HEK293 (cell line): ENCODE measurements around the gene TRAF2.

Source experiments
- ZBTB1 ChIP-seq: fragments of 450-650 bp; formaldehyde crosslinking; IDR thresholded peaks from 2 replicates; pipeline ENCODE4 v1.5.1; 2016; ENCODE audit warnings: missing biosample characterization, missing genetic modification characterization
- ZBTB17 ChIP-seq: fragments of 450-650 bp; formaldehyde crosslinking; IDR thresholded peaks from 2 replicates; pipeline ENCODE4 v1.5.1; 2016; ENCODE audit warnings: missing biosample characterization, missing genetic modification characterization
- ZNF121 ChIP-seq: fragments of 450-650 bp; formaldehyde crosslinking; IDR thresholded peaks from 2 replicates; pipeline ENCODE4 v1.5.1; 2016; ENCODE audit warnings: missing biosample characterization, missing genetic modification characterization
- ZNF132 ChIP-seq: fragments of 450-650 bp; formaldehyde crosslinking; IDR thresholded peaks from 2 replicates; pipeline ENCODE4 v1.5.1; 2017; ENCODE audit warnings: missing biosample characterization, missing genetic modification characterization, borderline replicate concordance
- ZNF350 ChIP-seq: fragments of 450-650 bp; formaldehyde crosslinking; IDR thresholded peaks from 2 replicates; pipeline ENCODE4 v1.5.0; 2017; ENCODE audit warnings: missing biosample characterization, mild to moderate bottlenecking, missing genetic modification characterization
- ZNF433 ChIP-seq: fragments of 450-650 bp; formaldehyde crosslinking; IDR thresholded peaks from 2 replicates; pipeline ENCODE4 v1.5.1; 2016; ENCODE audit warnings: missing biosample characterization, missing genetic modification characterization, low read depth
- ZNF561 ChIP-seq: fragments of 450-650 bp; IDR thresholded peaks from 2 replicates; pipeline ENCODE4 v1.5.1; 2018; ENCODE audit warnings: missing biosample characterization, missing genetic modification characterization, borderline replicate concordance
- ZNF660 ChIP-seq: fragments of 450-650 bp; IDR thresholded peaks from 2 replicates; pipeline ENCODE4 v1.5.1; 2018; ENCODE audit warnings: missing biosample characterization, mild to moderate bottlenecking, missing genetic modification characterization
- TF ChIP-seq, protein P1 (sequence below): fragments of 450-650 bp; formaldehyde crosslinking; conservative IDR thresholded peaks from 2 replicates; pipeline ENCODE4 v1.5.1; 2016; ENCODE audit warnings: low read depth, missing biosample characterization, missing genetic modification characterization
- TF ChIP-seq, protein P2 (sequence below): fragments of 450-650 bp; formaldehyde crosslinking; IDR thresholded peaks from 2 replicates; pipeline ENCODE4 v1.5.1; 2016; ENCODE audit warnings: missing biosample characterization, missing genetic modification characterization
- TF ChIP-seq, protein P3 (sequence below): fragments of 450-650 bp; formaldehyde crosslinking; IDR thresholded peaks from 2 replicates; pipeline ENCODE4 v1.5.1; 2016; ENCODE audit warnings: missing biosample characterization, missing genetic modification characterization

DNA sequence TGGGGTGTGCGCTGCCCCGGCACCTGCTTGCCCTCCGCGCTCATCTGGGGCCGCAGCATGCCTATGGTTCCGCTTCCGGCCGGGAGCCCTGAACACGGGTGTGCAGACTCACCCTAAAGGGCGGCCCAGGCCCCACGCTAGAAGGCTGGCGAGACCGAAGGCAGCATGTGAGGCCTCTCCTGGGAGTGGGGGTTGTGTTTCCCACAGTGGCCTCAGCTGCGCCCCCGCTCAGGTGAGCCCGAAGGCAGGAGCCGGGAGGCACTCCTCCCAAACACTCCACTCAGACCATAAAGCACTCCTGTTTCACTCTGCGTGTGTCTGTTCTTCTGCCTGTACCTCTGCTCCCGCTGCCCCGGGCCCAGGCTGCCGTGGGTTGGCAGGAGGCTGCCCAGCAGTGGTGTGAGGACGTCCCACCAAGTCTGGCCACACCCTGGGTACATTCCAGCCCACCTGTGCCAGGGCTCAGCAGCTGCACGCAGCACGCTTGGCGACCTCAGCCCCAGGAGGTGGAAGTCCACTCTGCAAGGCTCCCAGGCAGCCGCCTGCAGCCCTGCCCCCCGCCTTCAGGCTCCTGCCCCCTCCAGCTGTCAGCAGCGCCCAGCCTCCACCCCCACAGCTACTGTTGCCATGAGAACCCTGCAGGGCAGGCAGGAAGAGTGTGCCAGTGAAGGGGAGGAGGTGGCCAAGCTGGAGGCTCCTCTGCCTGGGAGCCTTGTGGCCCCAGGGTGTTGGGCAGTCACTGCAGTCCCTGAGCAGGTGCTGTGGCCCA lies 45.3 kb upstream of the TRAF2 start:
- TF ChIP-seq ZNF660 (no peak), ZNF121 (tag by site-specific recombination) (no peak), ZNF561 (tag by site-specific recombination) (no peak), ZBTB17 (tag by site-specific recombination) (peak; percentile 51; the same call in 1 of the 2 replicates), ZNF433 (tag by site-specific recombination) (no peak), ZNF132 (no peak), ZNF350 (tag by site-specific recombination) (no peak), ZBTB1 (tag by site-specific recombination) (no peak)
- TF ChIP-seq, protein P1, sequence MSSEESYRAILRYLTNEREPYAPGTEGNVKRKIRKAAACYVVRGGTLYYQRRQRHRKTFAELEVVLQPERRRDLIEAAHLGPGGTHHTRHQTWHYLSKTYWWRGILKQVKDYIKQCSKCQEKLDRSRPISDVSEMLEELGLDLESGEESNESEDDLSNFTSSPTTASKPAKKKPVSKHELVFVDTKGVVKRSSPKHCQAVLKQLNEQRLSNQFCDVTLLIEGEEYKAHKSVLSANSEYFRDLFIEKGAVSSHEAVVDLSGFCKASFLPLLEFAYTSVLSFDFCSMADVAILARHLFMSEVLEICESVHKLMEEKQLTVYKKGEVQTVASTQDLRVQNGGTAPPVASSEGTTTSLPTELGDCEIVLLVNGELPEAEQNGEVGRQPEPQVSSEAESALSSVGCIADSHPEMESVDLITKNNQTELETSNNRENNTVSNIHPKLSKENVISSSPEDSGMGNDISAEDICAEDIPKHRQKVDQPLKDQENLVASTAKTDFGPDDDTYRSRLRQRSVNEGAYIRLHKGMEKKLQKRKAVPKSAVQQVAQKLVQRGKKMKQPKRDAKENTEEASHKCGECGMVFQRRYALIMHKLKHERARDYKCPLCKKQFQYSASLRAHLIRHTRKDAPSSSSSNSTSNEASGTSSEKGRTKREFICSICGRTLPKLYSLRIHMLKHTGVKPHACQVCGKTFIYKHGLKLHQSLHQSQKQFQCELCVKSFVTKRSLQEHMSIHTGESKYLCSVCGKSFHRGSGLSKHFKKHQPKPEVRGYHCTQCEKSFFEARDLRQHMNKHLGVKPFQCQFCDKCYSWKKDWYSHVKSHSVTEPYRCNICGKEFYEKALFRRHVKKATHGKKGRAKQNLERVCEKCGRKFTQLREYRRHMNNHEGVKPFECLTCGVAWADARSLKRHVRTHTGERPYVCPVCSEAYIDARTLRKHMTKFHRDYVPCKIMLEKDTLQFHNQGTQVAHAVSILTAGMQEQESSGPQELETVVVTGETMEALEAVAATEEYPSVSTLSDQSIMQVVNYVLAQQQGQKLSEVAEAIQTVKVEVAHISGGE (tag by site-specific recombination), result no peak
- TF ChIP-seq, protein P2, sequence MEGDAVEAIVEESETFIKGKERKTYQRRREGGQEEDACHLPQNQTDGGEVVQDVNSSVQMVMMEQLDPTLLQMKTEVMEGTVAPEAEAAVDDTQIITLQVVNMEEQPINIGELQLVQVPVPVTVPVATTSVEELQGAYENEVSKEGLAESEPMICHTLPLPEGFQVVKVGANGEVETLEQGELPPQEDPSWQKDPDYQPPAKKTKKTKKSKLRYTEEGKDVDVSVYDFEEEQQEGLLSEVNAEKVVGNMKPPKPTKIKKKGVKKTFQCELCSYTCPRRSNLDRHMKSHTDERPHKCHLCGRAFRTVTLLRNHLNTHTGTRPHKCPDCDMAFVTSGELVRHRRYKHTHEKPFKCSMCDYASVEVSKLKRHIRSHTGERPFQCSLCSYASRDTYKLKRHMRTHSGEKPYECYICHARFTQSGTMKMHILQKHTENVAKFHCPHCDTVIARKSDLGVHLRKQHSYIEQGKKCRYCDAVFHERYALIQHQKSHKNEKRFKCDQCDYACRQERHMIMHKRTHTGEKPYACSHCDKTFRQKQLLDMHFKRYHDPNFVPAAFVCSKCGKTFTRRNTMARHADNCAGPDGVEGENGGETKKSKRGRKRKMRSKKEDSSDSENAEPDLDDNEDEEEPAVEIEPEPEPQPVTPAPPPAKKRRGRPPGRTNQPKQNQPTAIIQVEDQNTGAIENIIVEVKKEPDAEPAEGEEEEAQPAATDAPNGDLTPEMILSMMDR (tag by site-specific recombination), result no peak
- TF ChIP-seq, protein P3, sequence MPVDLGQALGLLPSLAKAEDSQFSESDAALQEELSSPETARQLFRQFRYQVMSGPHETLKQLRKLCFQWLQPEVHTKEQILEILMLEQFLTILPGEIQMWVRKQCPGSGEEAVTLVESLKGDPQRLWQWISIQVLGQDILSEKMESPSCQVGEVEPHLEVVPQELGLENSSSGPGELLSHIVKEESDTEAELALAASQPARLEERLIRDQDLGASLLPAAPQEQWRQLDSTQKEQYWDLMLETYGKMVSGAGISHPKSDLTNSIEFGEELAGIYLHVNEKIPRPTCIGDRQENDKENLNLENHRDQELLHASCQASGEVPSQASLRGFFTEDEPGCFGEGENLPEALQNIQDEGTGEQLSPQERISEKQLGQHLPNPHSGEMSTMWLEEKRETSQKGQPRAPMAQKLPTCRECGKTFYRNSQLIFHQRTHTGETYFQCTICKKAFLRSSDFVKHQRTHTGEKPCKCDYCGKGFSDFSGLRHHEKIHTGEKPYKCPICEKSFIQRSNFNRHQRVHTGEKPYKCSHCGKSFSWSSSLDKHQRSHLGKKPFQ (tag by site-specific recombination), result no peak
